ENCODE results near the gene SFRP5.

SFRP5 gene, protein sequence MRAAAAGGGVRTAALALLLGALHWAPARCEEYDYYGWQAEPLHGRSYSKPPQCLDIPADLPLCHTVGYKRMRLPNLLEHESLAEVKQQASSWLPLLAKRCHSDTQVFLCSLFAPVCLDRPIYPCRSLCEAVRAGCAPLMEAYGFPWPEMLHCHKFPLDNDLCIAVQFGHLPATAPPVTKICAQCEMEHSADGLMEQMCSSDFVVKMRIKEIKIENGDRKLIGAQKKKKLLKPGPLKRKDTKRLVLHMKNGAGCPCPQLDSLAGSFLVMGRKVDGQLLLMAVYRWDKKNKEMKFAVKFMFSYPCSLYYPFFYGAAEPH

DNA sequence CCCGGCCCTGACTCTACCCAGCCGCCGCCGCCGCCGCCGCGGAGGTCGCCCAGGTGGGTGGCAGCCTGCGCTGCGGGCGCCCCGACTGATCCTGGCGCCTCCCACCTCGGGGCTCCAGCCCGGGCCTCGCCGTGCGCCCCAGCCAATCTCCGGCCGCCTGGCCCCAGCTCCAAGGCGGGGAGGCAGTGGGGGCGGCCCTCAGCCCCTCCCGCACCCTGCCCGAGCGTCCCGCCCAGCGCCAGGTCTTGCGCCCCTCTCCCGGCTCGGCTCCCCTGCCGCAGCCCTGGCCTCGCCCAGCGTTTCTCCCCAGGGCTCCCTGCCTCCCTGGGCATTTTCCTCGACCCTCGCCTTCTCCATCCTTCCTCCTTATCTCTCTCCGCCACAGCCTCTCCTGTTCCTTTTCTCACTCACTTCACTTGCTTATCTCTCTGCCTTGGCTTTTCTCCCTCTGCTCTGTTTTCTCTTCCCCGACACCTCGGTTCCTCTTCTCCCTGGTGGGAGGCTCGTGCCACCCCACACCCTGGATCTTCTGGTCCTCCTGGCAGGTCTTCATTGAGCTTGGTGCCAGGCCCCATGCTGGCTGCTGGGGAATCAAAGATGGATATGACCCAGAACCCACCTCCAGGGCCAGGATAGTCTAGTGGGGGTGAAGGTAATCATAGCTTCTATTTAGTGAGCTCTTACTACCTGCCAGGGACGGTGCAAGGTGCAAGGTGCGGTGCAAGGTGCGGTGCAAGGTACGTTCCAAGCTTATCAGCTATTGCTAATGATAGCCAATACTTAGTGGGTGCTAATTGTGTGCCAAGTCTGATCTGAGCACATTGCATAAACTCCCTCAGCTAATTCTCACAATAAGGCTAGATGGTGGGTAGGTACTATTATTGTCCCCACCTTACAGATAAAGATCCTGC is at the start of gene SFRP5:
Gene SFRP5, minus strand, starts transcription at position 87 of the 911 bp plus-strand sequence. CDS start 166 bp downstream, outside the sequence.
- no peak for FAIRE-seq

DNA sequence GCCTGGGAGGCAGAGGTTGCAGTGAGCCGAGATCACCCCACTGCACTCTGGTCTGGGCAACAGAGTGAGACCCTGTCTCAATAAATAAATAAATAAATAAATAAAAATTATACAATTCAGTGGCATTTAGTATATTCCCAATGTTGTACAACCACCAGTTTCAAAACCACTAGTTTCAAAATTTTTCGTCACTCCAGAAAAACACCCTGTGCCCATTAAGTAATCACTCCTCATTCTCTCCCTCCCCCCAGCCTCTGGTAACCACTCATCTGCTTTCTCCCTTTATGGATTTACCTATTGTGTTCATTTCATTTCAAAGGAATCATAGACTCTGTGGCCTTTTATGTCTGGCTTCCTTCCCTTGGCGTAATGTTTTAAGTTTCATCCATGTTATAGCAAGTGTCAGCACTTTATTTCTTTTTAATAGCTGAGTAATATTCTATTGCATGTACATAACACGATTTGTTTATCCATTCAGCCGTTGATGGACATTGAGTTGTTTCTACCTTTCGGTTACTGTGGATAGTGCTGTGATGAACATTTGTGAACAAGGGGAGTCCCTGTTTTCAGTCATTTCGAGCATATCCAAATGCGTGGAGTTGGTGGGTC is 48.4 kb upstream of the SFRP5 start:
- FAIRE-seq, result no peak

DNA sequence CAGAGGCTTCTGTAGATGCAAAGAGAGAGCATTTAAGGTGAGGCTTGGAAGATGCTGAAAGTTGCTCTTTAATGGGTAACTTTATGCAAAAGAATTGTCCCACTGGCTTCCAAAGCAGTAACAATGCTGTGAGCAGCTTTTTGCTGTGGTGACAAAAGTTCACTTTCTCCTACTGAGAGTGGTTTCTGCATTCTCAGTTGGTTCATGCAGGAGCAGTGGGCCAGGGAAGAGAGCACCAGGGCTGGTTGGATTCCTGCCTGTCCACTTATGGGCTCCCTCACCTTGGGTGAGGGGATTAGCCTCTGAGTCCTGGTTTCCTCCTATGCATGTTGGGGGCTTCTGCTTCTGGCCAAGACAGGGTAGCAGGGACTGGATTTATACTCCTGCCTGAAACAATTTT is 46.8 kb upstream of the SFRP5 start:
- FAIRE-seq, result no peak

DNA sequence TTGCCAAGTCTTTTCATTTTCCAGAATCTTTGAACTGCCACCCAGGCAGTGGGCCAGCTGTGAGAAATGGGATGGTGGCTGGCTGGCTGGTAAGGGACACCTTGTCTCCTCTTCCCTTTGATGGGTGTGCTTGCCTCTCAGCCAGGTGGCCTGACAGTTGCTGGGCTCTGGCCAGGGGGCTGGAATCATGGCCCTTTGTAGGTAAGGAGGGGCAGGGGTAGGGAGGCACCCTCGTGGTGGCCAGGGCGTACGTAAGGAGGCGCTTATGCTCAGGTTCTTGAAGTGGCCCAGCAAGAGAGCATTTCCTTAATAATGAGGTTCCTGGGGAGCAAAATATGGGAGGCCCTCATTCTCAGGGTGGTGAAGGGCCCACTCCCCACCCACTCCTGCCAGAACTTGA is 44.8 kb upstream of the SFRP5 start:
- FAIRE-seq, result no peak

DNA sequence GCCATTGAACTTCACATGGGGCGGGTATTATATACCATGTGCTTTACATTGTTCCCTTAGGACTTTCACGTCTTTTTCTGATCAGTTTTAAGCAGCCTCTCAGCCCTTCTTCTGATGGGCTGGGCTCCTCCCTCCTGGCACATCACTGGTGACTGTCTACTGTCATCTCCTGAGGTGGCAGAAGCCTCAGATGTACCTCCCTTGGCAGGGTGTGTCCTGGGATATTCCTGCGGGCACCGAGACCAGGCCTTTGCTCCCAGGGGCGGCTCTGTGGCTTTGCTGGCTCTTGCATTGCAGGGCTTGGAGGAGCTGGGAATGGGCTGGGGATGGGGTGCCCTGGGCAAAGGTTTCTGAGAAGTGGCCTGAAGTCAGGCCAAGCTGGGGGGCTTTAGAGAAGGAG is 43.2 kb upstream of the SFRP5 start:
- no peak for FAIRE-seq

DNA sequence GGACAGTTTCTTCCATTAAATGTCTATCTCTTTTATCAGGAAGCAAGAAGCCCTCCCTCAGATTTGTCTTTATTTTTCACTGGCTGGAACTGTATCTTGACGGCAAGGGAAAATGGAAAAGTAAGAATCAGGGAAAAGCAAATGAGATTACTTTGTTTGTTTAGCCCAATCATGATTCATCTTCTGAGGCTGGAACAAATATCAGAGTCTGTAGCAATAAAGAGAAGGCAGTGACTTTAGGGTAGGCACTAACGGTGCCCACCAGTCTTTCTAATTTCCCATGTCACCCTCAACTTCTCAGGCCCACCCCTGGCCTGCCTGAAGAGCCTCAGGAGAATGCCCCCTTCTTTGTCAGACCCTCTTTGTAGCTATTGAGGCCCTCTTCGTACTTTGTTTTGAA is 41.5 kb upstream of the SFRP5 start:
- no peak for FAIRE-seq

DNA sequence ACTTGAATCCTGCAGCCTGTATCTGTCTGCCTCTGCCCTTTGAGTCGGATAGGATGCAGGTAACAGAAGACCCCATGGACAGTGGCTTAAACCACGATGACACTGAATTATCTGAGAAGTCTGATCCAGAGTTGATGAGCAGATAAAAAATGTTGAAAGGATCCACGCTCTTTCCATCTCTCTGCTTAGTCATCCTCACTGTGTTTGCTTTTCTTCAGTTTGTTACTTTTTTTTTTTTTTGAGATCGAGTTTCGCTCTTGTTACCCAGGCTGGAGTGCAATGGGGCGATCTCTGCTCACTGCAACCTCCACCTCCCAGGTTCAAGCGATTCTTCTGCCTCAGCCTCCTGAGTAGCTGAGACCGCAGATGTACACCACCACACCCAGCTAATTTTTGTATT is 40.9 kb upstream of the SFRP5 start:
- no peak for FAIRE-seq

DNA sequence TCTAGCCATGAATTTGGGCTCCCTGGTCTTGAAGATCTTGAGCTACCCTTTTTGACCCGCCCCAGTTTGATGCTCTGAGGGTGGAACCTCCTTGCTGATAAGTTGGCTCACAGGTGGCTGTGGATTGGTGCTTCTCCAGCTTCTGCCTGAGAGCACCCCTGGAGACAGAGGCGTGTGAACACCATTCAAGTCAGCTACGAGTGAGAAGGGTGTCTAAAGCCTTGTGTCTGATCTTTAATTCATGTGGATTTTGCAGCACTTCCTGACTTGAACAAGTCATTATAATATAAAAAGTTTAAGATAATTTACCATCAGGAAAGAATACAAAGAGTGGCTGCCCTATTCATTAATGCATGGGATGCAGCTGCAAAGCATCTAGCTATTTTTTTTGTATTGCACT is 40.2 kb upstream of the SFRP5 start:
- no peak for FAIRE-seq

DNA sequence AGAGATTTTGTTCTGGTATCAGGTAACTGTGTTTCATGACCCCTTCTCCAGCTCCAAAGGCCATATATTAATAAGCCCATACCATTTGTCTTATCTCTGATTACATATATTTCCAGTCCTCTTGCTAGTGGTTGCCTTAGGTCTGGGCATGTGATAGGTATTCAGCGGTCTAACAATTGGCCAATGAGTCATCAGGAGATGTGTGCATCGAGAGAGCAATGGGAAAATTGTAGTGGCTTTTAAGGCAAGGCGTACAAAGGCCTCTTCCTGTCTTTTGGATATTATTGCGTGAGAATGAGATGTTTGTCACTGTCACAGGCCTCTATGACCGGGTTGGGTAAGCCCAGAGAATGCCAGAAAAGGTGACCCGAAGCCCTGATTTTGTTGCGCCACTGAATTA is 38.6 kb upstream of the SFRP5 start:
- no peak for FAIRE-seq

DNA sequence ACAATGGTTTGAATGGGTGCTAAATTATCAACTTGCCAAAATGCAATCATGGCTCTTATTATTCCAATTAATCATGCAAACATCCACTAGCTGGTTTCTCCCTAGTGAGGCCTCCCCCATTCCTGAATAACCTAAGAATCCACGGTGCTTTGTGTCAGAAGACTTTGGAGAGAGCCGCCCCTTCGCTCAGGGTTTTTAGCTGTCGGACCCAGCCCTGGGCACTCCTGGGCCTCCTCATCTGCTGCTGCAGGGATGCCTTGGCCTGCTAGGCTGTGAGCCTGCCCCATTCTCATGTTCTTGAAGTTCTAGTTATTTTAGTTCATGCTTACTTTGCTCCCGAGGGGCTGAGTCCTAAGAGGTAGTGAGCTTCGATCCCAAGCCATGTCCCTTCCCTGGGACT is 34.1 kb upstream of the SFRP5 start:
- FAIRE-seq, result no peak

DNA sequence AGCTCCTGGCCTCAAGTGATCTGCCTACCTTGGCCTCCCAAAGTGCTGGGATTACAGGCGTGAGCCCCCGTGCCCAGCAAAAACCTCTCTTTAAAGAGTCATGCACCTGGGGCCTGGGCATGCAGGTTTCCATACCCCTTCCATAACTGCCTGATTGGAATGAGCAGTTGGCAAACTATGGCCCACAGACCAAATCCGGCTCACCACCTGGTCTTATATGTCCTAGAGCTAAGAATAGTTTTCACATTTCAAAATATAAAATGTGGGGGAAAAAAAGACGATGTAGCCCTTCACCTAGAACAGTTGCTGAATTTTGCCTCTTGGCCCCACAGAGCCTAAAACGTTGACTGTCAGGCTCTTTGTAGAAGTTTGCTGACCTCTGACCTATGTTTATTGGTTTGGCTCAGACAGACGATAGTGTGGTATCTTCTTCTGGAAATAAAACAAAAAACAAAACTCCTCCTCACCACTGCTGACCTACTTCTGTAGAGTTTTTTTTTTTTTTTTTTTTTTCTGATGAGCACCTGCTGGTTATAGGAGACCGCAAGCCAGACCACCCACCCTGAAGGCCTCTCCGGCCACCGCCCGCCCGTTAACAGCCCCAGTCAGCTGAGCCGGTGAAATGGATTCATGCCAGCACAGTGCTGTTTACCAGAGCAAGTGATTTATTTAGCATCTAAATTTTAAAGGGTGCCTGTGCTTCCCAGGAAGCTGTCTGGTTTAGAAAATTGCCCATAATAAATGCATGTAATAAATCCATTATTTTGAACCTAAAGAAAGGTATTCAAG is 33.5 kb upstream of the SFRP5 start:
- no peak for FAIRE-seq

DNA sequence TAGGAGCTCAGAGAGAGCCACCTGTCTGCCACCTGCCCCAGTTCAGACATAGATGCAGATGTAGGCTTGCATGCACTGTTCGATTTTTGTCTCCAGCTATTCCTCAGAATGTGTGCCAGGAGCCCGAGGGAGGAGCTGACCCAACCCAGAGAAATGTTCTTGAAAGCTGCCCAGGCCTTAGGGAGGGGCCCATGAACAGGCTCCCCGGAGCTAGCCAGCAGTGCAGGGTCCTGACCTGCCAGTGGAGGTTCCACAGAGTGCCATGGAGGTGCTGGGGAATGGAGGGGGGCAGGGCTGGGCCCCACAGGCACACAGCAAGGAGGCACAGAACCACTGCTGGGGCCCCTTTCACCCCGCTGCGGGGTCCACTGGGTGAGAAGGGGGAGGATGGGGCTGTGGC is 29.6 kb upstream of the SFRP5 start:
- no peak for FAIRE-seq

DNA sequence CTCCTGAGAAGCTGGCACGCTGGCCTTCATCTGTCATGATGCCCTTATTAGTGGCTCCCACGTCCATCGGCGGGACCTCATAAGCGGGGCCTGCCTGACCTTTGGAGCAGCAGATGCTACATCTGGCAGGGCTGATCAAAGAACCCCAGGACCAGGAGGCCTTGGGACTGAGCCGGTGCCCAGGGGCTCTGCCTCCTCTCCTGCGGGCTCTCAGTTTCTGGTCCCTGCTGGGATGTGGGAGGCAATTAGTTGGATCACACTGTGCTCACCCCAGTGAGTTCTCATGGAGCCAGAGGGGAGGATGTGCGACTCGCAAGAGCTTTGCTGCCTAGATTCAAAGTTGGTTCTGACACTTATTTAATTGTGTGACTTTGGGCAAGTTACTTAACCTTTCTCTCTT is 28.7 kb upstream of the SFRP5 start:
- FAIRE-seq, result no peak

DNA sequence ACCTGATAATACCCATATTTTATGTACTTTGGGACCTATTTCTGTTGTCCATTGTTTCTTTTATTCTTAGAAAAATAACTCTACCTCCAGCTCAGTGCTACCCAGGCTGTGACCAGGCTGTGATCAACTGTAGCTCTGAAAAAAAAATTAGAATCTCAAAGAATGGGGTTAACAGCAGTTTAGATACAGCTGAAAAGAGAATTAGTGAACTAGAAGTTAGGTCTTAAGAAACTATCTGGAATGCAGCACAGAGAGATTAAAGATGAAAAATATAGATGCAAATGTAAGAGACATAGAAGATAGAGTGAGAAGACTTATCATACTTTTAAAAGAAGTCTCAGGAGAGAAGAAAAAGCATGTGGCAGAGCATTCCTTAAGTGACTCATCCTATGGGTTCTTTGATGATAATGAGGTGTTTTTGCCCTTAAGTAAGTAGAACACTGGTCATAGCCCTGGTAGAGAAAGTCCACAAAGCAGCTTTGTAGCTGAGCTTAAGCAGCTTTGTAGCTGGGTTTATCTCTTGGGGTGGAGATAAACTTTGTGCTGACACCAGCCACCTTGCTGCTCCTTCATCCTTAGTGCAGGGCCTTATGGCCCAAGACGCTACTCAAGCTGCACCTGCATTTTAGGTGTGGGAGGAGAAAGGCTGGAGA is 27.3 kb upstream of the SFRP5 start:
- no peak for FAIRE-seq

DNA sequence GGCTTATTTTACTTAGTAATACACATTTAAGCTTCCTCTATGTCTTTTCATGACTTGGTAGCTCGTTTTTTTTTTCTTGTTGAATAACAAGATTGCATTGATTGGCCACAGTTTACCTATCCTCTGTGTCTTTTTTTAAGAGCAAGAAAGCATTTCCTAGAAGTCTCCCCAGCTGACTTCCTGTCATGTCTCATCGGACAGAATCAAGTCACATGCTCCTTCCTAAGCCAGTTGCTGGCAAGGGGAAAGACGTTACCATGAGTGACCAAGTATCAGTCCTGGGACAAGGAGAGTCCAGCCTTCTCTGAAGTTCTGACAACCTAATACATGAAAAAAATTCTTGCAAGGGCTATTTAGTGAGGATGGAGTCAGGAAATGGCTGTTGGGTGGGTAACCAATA is 24.9 kb upstream of the SFRP5 start:
- no peak for FAIRE-seq

DNA sequence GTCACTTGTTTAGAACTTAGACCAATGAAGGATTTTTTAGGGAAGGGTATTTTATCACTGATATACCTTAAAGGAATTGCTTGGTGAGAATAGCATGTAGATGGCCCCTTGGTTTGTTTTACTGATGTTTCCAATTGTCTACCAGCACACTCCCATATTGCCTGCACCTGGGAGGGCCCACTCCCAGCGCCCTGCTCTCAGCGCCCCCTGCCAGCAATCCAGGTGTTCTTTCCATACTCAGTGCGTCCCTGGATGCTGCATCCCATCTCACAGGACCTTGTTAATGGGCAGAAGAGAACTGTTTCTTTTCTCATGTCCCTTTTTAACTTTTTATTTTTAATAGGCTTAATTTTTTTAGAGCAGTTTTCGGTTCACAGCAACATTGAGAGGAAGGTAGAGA is 24.1 kb upstream of the SFRP5 start:
- no peak for FAIRE-seq

DNA sequence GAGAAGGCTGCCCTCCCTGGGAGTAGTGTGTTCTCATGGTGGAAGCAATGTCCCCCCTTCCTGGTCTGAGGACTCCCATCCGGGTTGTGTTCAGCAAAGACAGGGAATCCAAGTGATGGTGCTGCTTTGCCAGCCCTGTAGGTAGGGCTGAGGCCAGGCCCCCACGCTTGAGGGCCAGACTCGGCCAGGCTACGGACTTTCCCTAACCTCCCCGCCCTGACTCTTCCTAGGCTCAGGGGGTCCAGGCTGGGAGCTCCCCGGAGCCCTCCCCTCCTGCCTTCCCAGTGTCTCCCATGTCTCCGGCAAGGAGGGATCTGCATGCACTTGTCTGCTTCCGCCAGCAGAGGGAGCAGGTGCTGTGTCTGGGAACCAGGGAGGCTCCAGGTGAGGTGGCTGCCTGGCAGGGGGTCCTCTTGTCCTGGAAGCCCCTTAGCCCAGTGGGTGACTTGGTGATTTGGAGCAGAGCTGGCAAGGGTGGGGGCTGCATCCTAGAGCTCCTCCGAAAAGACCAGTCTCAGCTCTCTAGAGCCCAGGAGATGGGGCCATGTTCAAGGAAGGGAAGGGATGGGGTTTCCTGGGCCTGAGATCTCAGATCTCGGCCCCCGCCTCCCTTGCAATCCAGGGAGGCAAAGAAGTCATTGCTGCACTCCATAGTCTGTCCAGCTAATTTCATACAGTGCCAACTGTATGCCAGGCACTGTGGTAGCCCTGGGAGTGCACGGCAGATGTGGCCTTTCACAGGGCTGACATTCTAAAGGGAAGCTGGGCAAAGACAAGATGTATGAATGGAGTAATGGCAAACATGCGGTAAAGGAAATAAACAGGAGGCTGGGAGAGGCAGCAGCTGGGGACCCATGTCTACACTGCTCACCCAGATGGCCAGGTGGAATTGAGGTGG is 20.3 kb upstream of the SFRP5 start:
- no peak for FAIRE-seq

DNA sequence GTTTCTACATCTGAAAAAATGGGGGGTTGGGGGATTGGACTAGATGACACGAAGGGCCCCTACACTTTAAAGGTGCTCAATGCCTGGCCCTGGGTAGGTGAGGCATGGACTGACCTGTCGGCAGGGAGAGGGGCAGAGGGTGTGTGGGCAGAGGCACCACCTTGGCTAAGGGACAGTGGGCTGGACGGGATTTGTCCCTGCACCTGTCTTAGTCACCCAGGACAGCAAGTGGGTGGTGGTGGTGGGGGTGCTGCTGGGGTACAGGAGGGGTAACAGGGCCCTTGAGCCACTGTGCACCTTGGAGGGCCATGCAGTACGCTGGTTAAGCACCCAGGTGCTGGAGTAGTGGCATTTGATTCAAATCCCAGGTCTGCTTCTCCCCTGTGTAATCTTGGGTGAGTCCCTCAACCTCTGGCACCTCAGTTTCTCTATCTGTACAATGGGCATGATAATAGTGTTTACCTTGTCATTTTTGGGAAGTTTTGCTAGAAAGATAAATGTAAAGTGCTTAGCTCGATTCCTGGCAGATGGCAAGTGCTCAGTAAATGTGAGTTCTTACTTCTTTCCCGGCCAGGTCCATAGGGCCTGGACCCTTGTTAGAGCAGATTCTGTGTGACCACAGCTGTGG is 18.1 kb upstream of the SFRP5 start:
- no peak for FAIRE-seq

DNA sequence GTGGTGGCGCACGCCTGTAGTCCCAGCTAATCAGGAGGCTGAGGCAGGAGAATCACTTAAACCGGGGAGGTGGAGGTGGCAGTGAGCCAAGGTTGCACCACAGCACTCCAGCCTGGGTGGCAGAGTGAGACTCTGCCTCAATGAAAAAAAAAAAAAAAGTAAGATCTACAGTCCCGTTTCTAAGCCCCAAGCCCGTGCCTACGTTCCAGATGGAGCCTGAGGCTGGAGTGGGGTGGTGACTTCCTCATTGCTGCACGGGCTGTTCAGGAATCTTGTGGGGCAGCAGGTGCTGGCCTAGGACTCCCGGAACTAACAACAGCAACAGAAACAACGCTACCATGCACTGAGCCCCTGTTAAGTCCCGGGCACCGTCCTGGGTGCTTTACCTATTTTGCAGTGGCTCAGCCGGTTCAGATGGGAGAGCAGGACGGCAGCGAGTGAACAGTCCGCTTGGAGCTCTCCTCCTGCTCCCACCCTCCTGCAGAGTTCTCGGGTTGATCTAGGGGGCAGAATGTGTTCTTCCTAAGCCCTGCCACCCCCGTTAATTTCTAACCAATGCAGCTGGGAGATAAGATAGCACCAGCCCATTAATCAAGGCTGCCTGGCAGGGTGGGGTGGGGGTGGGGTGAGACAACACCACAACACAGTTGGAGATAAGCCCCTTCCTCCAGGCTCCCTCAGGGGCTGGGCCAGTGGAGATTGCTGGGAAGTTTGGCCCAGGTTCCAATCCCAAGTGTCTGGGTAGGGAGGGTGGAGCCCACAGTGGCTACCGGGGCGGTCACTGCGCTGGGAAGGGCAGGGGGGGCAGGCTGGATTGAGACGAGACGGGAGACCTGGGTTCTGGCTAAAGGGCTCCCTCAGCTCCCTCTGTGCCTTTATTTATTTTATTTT is 17.0 kb upstream of the SFRP5 start:
- FAIRE-seq, result no peak

DNA sequence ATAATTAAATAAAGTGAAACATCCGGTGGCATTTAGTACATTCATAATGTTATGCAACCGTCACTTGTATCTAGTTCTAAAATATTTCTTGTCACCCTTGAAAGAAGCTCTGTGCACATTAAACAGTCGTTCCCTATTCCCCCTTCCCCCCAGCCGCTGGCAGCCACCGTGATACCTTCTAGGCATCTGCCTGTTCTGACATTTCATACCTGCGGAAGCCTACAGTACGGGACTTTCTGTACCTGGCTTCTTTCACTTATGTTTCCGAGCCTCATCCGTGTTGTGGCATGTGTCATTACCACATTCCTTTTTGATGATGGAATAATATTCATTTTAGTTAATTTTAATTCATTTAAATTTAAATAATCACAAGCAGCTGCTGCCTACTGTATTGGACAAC is 13.9 kb upstream of the SFRP5 start:
- no peak for FAIRE-seq

All from islet of Langerhans (tissue), 1 donor.